ENCODE data around the gene DTWD2.

DNA sequence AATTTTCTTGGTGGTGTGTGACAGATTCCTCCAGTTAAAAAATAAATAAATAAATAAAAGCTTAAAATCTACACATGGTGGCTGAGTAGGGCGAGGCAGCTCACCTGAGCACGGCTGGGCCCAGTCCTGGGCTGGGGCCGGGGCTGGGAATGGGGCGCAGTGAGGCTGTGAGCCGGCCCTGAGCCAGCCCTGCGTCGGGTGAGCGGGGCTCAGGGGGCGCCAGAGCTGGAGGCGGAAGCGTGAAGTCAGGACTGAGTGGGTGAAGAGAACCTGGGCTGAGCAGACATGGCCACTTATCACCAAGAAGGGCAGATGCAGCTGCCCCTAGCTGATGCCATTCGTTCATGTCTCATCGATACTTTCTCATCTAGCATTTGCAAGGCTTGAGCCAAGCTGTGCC lies 22.8 kb upstream of the DTWD2 start:
- TF ChIP-seq, protein P1, sequence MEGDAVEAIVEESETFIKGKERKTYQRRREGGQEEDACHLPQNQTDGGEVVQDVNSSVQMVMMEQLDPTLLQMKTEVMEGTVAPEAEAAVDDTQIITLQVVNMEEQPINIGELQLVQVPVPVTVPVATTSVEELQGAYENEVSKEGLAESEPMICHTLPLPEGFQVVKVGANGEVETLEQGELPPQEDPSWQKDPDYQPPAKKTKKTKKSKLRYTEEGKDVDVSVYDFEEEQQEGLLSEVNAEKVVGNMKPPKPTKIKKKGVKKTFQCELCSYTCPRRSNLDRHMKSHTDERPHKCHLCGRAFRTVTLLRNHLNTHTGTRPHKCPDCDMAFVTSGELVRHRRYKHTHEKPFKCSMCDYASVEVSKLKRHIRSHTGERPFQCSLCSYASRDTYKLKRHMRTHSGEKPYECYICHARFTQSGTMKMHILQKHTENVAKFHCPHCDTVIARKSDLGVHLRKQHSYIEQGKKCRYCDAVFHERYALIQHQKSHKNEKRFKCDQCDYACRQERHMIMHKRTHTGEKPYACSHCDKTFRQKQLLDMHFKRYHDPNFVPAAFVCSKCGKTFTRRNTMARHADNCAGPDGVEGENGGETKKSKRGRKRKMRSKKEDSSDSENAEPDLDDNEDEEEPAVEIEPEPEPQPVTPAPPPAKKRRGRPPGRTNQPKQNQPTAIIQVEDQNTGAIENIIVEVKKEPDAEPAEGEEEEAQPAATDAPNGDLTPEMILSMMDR (IDR thresholded peaks at IDR 0.05): no peak
- no peak for TF ChIP-seq ZFX (IDR thresholded peaks at IDR 0.05; ENCODE audit: borderline replicate concordance)
